CD4-positive, CD25-positive, alpha-beta regulatory T cell (primary cell): ENCODE results near the gene RAP1GDS1. TPM values are rescaled to one million over a fixed set of nuclear protein-coding genes. Genes with fewer than 3 reads are reported as not detected.
"Not testable (repeated sequence)": the region's sequence is repeated elsewhere in the genome, so short reads cannot be mapped to it uniquely, and the experiment has no call there.

Source experiments
- ATAC-seq, 2 donors: fragments of 150-1000 bp; cut with Tn5 transposase; one replicate each; pipeline ENCODE4 v1.10.0; 2021; ENCODE audit warnings: low read depth in 2 of 2, moderate number of reproducible peaks in 2 of 2, moderate library complexity in 1 of 2
- DNase-seq, 3 donors: peaks; one replicate each; pipeline versions ENCODE4 v3.0.0 to v3.0.0-alpha.2; 2012 to 2022; ENCODE audit warnings: mixed read lengths in 1 of 3
- H3K27ac ChIP-seq: one replicate; pipeline ENCODE4 v1.7.0; 2013; ENCODE audit warnings: mild to moderate bottlenecking, low read length; ENCODE audit not compliant: insufficient read depth, poor library complexity, severe bottlenecking
- H3K27me3 ChIP-seq: one replicate; pipeline ENCODE4 v1.7.0; 2013; ENCODE audit warnings: low read length; ENCODE audit not compliant: control insufficient read depth, insufficient read depth
- H3K36me3 ChIP-seq: one replicate; pipeline ENCODE4 v1.7.0; 2013; ENCODE audit warnings: mild to moderate bottlenecking, low read length, moderate library complexity; ENCODE audit not compliant: control insufficient read depth, insufficient read depth
- H3K4me1 ChIP-seq: 2 replicates; pipeline ENCODE4 v1.7.0; 2013; ENCODE audit warnings: mild to moderate bottlenecking, low read length; ENCODE audit not compliant: insufficient read depth, control insufficient read depth, poor library complexity, severe bottlenecking
- H3K4me3 ChIP-seq: one replicate; pipeline ENCODE4 v1.7.0; 2013; ENCODE audit warnings: low read depth, mild to moderate bottlenecking, low read length, moderate library complexity
- H3K9me3 ChIP-seq, 2 experiments: 1 replicate in 1 of 2; 2 replicates in 1 of 2; pipeline ENCODE4 v1.7.0; 2013; ENCODE audit warnings: low read length in 2 of 2, mild to moderate bottlenecking in 1 of 2, moderate library complexity in 1 of 2; ENCODE audit not compliant: control insufficient read depth in 2 of 2
- H3K27ac Mint-ChIP-seq, 3 donors: one replicate each; pipeline ENCODE4 v1.8.0; 2020 to 2022; ENCODE audit warnings: mild to moderate bottlenecking in 3 of 3, mixed read lengths in 3 of 3, moderate library complexity in 2 of 3
- H3K27me3 Mint-ChIP-seq: one replicate; pipeline ENCODE4 v1.8.0; 2022; ENCODE audit warnings: mild to moderate bottlenecking, mixed read lengths
- H3K36me3 Mint-ChIP-seq: one replicate; pipeline ENCODE4 v1.8.0; 2020; ENCODE audit warnings: mixed read lengths
- H3K4me1 Mint-ChIP-seq, 4 donors: one replicate each; pipeline ENCODE4 v1.8.0; 2020 to 2022; ENCODE audit warnings: mixed read lengths in 4 of 4, mild to moderate bottlenecking in 1 of 4
- H3K4me3 Mint-ChIP-seq, 4 donors: one replicate each; pipeline ENCODE4 v1.8.0; 2020 to 2022; ENCODE audit warnings: mild to moderate bottlenecking in 4 of 4, mixed read lengths in 4 of 4, moderate library complexity in 3 of 4
- H3K9me3 Mint-ChIP-seq, 7 donors: one replicate each; pipeline ENCODE4 v1.8.0; 2020 to 2022; ENCODE audit warnings: mixed read lengths in 7 of 7, mild to moderate bottlenecking in 3 of 7, moderate library complexity in 2 of 7
- polyA plus RNA-seq, 4 donors: library from polyadenylated mRNA; unstranded; fragments of 300-500 nt; fragmentation: Illumina TruSeq; gene quantifications; one replicate each; pipeline ENCODE4 v1.2.3, GENCODE V29; 2021
- total RNA-seq: library from RNA; stranded (reverse); gene quantifications from one replicate; pipeline ENCODE4 v1.2.3, GENCODE V29; 2022

Gene RAP1GDS1
- total and polyA plus RNA-seq, 5 donors from 2014 or later = 40.4 to 68.8 (median 52.3) TPM

DNA sequence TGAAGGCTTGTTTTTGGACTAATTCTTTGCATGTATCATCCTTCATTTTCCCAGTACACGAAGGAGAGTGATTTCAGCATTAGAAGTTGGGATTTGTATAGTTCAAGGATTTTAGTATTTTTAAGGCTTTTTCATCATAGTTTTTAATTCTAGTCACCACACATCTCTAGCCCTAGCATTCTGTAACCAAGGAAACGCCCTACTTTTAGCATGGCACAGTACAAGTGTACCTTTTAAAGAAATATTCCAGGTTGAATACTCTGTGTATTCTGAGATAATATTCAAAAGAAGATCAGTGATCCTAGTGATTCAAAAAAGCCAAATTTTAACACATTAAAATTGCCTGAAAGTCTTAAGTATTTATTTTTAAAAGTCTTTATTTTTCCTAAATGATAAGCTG is 150.5 kb downstream of the RAP1GDS1 start:
- Histone ChIP-seq H3K27ac (no peak overlapping the region), H3K36me3 (peaks cover 21% of the 10 kb centered on the region), H3K9me3 (peaks cover 5 to 15% of the 10 kb centered on the region in 2 experiments), H3K27me3 (no peaks in the 10 kb centered on the region), H3K4me1 (no peaks in the 10 kb centered on the region), H3K4me3 (no peak overlapping the region)
- H3K4me3 Mint-ChIP-seq = no peak overlapping the region
- H3K4me1 Mint-ChIP-seq = peaks cover 0 to 3% (median under 1%) of the 10 kb centered on the region in 4 donors
- H3K36me3 Mint-ChIP-seq = peaks cover 40% of the 10 kb centered on the region
- H3K27ac Mint-ChIP-seq = no peak overlapping the region
- ATAC-seq (no peak), DNase-seq (no peak)
- H3K9me3 Mint-ChIP-seq = peaks cover 0 to 11% (median 4%) of the 10 kb centered on the region in 7 donors
- H3K27me3 Mint-ChIP-seq = no peaks in the 10 kb centered on the region

- H3K27ac Mint-ChIP-seq = no peak overlapping the region
- Histone ChIP-seq H3K27ac (no peak overlapping the region), H3K27me3 (no peaks in the 10 kb centered on the region), H3K4me3 (no peak overlapping the region), H3K4me1 (no peaks in the 10 kb centered on the region), H3K9me3 (peaks cover 5 to 12% of the 10 kb centered on the region in 2 experiments), H3K36me3 (peaks cover 40% of the 10 kb centered on the region)
- peaks cover 0 to 3% (median 0%) of the 10 kb centered on the region in 4 donors for H3K4me1 Mint-ChIP-seq
- ATAC-seq (no peak), DNase-seq (no peak)
- H3K27me3 Mint-ChIP-seq = no peaks in the 10 kb centered on the region
- H3K9me3 Mint-ChIP-seq = peaks cover 0 to 11% (median 4%) of the 10 kb centered on the region in 7 donors
- H3K36me3 Mint-ChIP-seq = peaks cover 44% of the 10 kb centered on the region
- no peak overlapping the region for H3K4me3 Mint-ChIP-seq
Observed at GRCh38 chr4:98416844-98417243, 155.7 kb downstream of the RAP1GDS1 start.

DNA sequence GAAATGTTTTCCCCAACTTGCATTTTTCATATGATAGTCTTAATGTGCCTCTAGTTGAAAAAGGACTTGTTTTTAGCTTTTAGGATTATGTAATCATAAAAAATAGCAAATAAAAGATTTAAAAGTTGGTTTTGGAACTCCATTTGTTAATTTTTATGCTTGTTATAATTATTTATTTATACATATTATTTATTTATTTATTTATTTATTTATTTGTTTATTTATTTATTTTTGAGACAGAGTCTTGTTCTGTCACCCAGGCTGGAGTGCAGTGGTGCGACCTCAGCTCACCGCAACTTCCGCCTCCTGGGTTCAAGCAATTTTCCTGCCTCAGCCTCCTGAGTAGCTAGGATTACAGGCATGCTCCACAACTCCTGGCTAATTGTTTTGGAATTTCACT is 159.0 kb downstream of the RAP1GDS1 start:
- Mint-ChIP-seq H3K36me3 (peaks cover 56% of the 10 kb centered on the region), H3K9me3 (peaks cover 0 to 11% (median 3%) of the 10 kb centered on the region in 7 donors), H3K4me1 (peaks cover 7 to 19% (median 11%) of the 10 kb centered on the region in 4 donors)
- ATAC-seq, H3K27ac ChIP-seq, H3K9me3 ChIP-seq, H3K27me3 ChIP-seq, DNase-seq, H3K4me3 Mint-ChIP-seq, H3K27me3 Mint-ChIP-seq, H3K27ac Mint-ChIP-seq, H3K4me3 ChIP-seq, H3K4me1 ChIP-seq: not testable (repeated sequence)
- peaks cover 57% of the 10 kb centered on the region for H3K36me3 ChIP-seq

- no peak for ATAC-seq
- H3K36me3 ChIP-seq = peaks cover 57% of the 10 kb centered on the region
- peaks cover 60% of the 10 kb centered on the region for H3K36me3 Mint-ChIP-seq
Observed at GRCh38 chr4:98421111-98421510, 159.9 kb downstream of the RAP1GDS1 start.

DNA sequence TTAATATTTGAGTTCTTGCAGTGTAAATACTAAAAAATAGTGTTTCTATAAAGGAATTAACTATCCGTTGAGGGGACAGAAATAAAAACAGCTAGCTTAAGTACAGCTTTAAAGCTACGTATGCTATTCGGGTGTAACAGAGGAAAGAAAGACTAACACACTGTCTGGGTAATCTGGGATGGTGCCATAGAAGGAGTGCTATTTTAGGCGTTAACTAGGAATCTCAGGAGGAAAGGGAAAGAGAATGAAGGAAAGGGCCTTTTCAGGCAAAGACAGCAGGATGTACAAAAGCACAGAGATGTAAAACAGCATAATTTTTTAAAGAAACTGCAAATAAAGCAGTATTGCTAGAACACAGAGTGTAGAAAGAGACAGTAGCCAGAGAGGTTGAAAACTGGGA is 161.8 kb downstream of the RAP1GDS1 start:
- no peak for ATAC-seq
- H3K27ac Mint-ChIP-seq = no peak overlapping the region
- Histone ChIP-seq H3K4me3 (no peak overlapping the region), H3K36me3 (peaks cover 45% of the 10 kb centered on the region), H3K4me1 (no peaks in the 10 kb centered on the region), H3K9me3 (no peaks in the 10 kb centered on the region), H3K27me3 (no peaks in the 10 kb centered on the region), H3K27ac (no peak overlapping the region)
- no peak for DNase-seq
- H3K4me3 Mint-ChIP-seq = no peak overlapping the region
- peaks cover 16 to 38% (median 24%) of the 10 kb centered on the region in 4 donors for H3K4me1 Mint-ChIP-seq
- peaks cover 56% of the 10 kb centered on the region for H3K36me3 Mint-ChIP-seq
- H3K27me3 Mint-ChIP-seq = no peaks in the 10 kb centered on the region
- H3K9me3 Mint-ChIP-seq = peaks cover 0 to 11% (median 5%) of the 10 kb centered on the region in 7 donors

More at GRCh38 chr4:98421111-98421510, 159.9 kb downstream of the RAP1GDS1 start:
- Mint-ChIP-seq H3K27ac (peak overlapping the region in 1 of 3 donors; percentile 52), H3K4me1 (peaks cover 13 to 27% (median 21%) of the 10 kb centered on the region in 4 donors), H3K27me3 (no peaks in the 10 kb centered on the region), H3K4me3 (no peak overlapping the region), H3K9me3 (peaks cover 0 to 11% (median 4%) of the 10 kb centered on the region in 7 donors)
- no peak overlapping the region for H3K27ac ChIP-seq
- H3K27me3 ChIP-seq = no peaks in the 10 kb centered on the region
- H3K9me3 ChIP-seq = no peaks in the 10 kb centered on the region
- no peak overlapping the region for H3K4me3 ChIP-seq
- no peak for DNase-seq
- H3K4me1 ChIP-seq = no peaks in the 10 kb centered on the region

- Mint-ChIP-seq H3K4me3 (no peak overlapping the region), H3K27me3 (no peaks in the 10 kb centered on the region), H3K9me3 (peaks cover 0 to 7% (median 0%) of the 10 kb centered on the region in 7 donors), H3K4me1 (peaks cover 5 to 21% (median 6%) of the 10 kb centered on the region in 4 donors), H3K27ac (no peak overlapping the region), H3K36me3 (peaks cover 31% of the 10 kb centered on the region)
- H3K9me3 ChIP-seq = no peaks in the 10 kb centered on the region
- H3K27me3 ChIP-seq = no peaks in the 10 kb centered on the region
- no peak overlapping the region for H3K27ac ChIP-seq
- H3K4me3 ChIP-seq = no peak overlapping the region
- no peak for ATAC-seq
- peaks cover 17% of the 10 kb centered on the region for H3K36me3 ChIP-seq
- DNase-seq = no peak
- no peaks in the 10 kb centered on the region for H3K4me1 ChIP-seq
Observed at GRCh38 chr4:98430708-98431403, 169.7 kb downstream of the RAP1GDS1 start.

GRCh38 chr4:98433691-98434090 is 172.5 kb downstream of the RAP1GDS1 start:
- Mint-ChIP-seq H3K27ac (peak overlapping the region in 1 of 3 donors; percentile 38), H3K27me3 (no peaks in the 10 kb centered on the region), H3K36me3 (peaks cover 42% of the 10 kb centered on the region), H3K4me3 (no peak overlapping the region), H3K9me3 (peaks cover 0 to 2% (median 0%) of the 10 kb centered on the region in 7 donors), H3K4me1 (peaks cover 3 to 14% (median 6%) of the 10 kb centered on the region in 4 donors)
- DNase-seq = no peak
- Histone ChIP-seq H3K4me3 (no peak overlapping the region), H3K9me3 (no peaks in the 10 kb centered on the region), H3K4me1 (no peaks in the 10 kb centered on the region), H3K36me3 (peaks cover 34% of the 10 kb centered on the region), H3K27ac (no peak overlapping the region), H3K27me3 (no peaks in the 10 kb centered on the region)
- no peak for ATAC-seq

- Mint-ChIP-seq H3K27me3 (no peaks in the 10 kb centered on the region), H3K4me3 (no peak overlapping the region), H3K27ac (no peak overlapping the region), H3K9me3 (peaks cover 0 to under 1% (median 0%) of the 10 kb centered on the region in 7 donors), H3K4me1 (peaks cover 7 to 14% (median 8%) of the 10 kb centered on the region in 4 donors), H3K36me3 (peaks cover 48% of the 10 kb centered on the region)
- no peaks in the 10 kb centered on the region for H3K4me1 ChIP-seq
- ATAC-seq (no peak), DNase-seq (no peak)
- H3K4me3 ChIP-seq = no peak overlapping the region
- no peaks in the 10 kb centered on the region for H3K27me3 ChIP-seq
- H3K27ac ChIP-seq = no peak overlapping the region
- H3K36me3 ChIP-seq = peaks cover 38% of the 10 kb centered on the region
- H3K9me3 ChIP-seq = no peaks in the 10 kb centered on the region
Observed at GRCh38 chr4:98434816-98435215, 173.6 kb downstream of the RAP1GDS1 start.
